ENCODE measurements around the gene OMA1.
A peak's percentile ranks its signal among the peaks of the same experiment; 100 is the strongest.
"Not testable (repeated sequence)": the region's sequence is repeated elsewhere in the genome, so short reads cannot be mapped to it uniquely, and the experiment has no call there.

OMA1 gene

DNA sequence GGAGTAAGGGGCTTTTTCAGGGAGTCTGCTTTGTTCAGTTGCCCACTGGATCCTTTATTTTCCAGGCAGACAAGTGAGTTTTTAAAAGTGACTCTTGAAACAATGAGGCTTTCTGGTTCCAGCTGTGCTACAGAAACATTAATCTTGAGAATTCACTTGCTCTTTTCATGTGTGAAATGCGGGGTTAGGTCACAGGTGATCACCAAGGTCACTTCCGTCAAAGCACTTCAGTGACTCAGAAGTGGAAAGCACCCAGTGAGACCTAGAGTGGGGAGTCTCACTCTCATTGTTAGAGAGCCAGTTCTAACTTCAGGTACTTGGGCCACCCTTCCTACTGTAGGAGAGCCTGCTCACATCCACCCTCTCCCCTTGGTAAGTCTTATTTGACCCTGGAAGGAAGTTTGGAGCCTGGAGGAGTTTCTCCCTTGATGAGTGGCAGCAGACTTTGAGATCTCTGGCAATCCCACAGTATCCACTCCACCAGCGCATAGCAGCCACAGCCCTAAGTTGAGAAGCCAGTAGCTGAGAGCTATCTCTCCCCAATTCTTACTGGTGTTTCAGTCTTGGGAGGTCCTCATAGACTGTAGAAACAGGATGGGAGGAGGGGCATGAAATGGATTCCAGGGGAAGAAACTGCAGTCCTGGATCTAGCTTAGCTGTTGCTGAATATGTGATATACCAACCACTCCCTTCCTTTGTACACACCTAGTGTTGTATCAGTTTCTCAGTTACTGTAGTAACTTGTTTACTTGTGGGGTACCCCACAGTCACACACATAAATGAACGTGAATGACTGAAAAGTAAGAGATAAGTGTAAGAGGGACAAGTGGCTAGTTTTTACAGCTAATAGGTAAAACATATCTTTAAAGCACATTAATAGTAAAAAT lies 27.4 kb upstream of the OMA1 start:
- DNase-seq, result peak; percentile 59

DNA sequence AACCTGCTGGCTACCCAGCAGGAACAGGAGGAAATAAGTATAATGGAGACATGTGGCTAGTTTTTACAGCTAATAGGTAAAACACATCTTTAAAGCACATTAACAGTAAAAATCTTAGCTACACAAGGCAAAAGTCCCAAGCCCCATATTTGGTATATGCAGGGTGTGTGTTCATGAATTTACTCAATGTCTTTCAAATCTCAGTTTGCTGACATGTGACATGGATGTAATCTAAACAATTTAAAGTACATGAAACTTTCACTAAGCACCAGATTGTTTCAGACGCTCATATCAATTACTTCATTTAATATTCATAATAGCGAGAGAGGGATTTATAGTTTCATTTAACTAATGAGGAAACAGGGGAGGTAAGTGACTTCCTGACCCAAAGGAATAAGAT lies 26.6 kb upstream of the OMA1 start:
- DNase-seq, result no peak

DNA sequence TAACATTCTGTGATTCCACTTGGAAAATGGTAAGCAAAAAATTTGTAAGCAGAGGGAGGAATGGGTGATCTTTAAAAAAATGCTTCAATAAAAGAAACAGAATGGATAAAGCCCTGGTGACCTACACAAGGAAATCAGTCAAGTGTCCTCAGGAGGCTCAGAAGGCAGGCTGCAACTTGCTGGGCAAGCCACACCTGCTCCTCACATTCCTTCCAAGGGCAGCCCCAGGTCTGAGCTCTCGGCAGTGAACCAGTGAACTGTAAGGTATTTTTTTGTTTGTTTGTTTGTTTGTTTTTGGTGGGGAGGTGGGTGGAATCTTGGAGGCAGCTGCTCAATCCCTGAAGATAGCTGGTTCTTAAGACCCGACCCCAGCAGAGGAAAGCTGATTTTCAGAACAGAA lies 26.2 kb upstream of the OMA1 start:
- no peak for DNase-seq

DNA sequence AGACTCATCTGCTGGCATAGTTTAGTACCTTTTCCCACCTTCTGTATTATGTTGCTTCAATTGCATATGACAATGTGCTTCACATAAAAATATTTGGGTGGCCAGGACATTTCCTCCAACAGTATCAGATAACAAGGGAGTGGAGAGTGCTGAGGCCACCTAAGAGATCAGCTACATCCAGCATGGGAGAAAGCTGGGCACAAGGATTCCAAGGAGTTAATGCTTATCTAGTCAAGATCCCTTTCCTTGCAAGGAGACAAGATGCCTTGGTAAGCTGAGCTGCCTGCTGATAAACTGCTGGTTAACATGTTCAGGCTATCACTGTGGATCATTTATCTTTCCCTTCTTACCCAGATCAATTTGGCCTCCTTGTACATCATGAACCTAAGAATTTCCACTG lies 25.1 kb upstream of the OMA1 start:
- DNase-seq, result no peak

DNA sequence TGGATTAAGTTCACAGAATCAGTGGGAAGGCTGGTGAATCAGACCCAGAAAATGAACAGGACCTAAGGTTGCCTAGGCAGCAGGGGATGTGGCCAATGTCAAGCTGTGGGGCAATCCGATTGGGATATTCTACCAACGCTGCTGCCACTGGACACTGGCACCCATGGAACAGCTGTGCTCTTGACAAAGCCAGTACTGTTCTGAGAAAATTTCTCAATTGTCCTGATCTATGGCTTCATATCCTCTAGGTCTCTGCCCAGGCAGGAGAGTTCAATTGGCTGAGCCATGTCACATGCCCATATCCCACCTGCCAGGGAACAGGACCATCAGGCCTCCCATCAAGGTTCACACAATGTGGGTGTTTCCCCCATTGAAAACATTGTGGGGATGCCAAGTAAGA lies 24.3 kb upstream of the OMA1 start:
- no peak for DNase-seq

DNA sequence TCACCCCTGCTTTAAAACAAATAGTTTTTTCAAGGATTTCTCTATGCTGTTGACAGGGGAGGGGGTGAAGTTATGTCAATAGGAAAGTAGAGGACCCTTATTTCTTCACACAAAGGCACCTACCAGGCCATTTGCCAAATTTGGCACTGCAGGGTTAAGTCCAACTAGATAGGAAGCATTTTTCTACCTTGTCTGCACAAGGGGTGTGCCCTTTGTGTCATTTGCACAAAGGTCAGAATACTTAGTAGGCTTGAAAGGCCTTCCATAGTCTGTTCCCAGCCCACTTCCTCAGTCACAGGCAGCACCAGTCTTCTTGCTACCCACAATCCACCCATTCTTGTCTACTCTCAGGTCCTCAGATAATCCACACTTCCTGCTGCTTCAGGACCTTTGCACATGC lies 23.6 kb upstream of the OMA1 start:
- no peak for DNase-seq

DNA sequence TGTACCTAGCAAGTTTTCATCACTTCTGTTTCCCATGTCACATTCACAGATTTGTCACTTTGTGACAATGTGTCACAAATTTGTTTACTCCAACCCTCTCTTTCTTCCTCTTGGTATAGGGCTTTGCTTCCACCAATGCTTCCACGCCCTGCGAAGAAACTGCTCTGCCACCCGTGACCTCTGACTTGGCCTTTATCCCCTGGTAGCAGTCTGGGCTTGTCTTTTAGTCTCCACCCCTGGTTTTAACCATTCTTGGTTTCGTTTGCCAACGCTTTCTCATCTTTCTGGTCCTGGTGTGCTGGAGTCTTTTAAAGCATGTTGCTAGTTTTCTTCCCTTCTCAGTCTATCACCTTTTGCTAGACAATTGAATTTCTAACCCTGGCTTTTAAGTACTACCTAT lies 22.4 kb upstream of the OMA1 start:
- no peak for DNase-seq

DNA sequence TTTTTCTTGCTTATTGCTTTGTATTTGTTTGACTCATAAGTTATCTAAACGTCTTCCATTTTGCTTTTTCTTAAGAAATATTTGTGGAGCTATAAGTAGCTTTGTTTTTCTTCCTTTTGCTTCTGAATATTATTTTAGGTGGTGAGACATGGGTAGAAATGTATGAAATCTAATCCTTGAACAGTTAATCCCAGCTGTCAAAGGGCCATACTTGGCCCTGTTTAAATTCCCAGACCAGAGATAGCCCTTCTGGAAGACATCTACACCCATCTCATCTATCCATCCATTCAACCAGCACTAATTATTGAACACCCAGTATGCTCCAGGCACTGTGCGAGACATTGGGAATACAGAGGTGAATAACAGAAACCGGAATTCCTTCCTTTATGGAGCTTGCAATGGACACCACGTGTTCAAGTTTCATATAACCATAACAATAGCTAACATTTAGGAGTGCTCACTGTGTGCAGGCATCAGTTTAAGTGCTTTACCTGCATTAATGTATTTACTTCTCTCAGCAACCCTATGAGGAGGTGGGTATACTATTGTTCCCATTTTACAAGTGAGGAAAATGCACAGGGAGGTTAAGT lies 21.8 kb upstream of the OMA1 start:
- no peak for DNase-seq

DNA sequence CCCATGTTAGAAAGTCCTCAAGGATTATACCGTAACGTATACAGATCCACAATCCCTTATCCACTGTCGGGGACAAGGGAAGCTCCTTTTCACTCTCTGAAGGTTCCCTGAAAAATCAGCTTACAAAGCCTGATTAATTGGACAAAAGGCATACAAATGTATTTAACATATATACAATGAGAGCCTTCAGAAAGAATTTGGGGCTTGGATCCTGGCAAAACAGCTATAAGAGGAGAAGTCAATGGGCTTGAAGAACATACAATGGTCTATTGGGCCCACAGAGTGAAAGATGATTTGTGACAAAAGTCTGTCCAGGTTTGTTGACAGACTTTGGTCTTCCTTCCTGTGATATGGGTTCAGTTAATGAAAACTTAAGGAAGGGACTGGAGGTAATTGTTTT lies 19.8 kb upstream of the OMA1 start:
- DNase-seq, result no peak

DNA sequence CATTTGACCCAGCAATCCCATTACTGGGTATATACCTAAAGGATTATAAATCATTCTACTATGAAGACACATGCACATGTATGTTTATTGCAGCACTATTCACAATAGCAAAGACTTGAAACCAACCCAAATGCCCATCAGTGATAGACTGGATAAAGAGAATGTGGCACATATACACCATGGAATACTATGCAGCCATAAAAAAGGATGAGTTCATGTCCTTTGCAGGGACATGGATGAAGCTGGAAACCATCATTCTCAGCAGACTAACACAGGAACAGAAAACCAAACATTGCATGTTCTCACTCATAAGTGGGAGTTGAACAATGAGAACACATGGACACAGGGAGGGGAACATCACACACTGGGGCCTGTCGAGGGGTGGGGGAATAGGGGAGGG lies 17.2 kb upstream of the OMA1 start:
- not testable (repeated sequence) for DNase-seq

DNA sequence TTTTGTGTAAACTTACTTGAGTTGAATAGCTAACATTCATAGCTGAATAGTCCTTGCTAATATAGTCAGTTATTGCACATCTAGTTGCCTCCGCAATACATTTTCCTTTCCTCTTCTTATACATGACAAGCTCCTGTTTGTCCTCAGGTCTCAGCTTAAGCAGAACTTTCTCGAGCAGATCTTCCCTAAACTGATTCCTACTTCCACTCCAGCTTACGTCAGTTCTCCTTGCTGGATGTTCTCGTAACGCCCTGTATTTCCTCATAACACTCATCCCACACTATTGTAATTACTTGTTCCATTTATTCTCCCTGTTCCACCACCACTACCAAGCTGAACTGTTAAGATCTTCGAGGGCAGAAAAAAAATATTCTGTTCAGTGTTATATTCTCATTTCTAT lies 15.1 kb upstream of the OMA1 start:
- DNase-seq, result no peak

DNA sequence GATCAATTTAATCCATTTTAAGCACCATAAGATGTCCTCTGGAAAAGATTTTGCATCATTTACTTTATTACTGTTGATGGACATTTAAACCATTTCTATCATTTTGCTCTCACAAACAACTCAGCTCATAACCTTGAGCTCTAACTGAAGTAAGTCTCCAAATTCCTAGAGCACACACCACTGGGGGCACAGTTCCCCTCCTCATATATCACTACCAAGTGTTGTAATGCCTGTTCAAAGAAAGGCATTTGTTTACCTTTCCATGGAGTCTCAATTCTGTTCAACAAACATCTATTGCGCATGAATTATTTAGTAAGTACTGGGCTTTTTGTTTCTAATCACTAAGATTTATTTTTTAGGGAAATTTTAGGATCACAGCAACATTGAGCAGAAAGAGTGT lies 8.9 kb upstream of the OMA1 start:
- DNase-seq, result no peak

DNA sequence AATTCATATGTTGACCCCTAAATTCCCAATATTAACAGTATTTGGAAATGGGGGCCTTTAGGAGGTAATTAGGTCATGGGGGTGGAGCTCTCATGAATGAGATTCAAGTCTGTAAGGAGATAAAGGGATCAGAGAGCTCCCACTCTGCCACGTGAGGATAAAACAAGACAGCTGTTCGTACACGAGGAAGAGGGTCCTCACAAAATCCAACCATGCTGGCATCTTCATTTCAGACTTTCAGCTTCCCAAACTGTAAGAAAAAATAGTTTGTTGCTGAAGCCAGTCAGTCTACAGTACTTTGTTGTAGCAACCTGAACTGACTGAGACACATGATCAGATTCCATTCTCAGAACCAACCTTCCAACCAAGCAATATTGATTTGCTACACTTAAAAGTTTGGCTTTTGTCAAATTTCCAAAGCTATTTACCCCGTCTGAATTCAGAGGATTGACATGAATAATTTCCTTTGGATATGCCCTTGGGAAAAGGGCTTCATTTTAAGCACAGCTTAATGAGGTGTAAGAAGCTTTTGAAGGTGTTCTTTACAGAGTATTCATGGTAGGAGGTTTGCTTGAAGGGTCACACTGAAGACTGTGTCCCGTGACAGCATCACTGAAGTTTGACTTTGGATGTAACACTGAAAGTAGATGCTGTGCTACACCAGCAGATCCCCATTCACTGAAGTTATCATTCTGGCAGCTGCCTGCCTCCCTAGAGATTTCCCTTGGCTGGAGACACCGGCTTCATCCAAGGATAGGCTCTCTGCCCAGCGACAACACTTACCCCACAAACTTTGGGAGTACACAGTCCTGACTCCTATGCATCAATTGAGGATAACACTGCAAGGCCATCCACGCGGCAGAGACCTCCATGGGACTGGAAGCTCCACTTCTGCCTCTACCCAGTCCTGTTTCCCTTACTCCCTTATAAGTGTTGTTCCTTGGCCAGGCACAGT lies 4.9 kb upstream of the OMA1 start:
- no peak for DNase-seq

DNA sequence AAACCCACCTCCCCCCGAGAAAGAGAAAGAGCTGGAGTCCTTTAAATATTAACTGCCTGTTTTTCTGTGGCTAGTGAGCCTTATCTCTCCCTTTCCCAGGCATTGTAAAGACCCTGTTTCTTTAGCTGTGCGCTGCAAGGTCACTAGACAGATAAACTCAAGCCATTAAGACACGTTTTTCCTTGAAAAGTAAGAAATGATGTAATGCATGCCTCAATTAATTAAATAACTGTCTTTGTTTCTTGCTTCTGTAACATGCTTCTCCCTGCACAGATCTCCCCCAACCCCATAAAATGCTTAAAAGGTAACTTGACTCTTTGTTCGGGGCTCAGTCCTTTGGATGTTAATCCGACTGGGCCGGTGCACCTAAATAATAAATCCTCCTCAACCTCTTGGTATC lies 2.8 kb upstream of the OMA1 start:
- not testable (repeated sequence) for DNase-seq

DNA sequence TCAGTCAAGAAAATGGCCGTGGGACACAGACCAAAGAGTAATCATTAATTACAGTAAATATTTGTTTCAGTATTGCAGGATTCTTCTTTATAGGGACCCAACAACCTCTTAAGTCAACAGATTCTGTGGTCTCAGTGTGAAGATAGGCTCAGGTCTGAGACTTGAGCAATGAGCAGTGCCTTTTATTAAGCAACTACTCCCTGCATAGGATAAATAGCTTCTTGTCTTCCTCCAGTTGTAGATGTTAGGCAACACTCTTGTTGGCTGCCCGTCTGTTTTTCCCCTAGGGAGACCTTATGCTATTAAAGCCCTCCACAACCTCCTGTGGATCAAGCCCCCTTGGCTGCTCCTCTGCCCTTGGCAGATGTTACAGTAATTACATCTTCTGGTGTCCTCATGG lies 1.8 kb upstream of the OMA1 start:
- DNase-seq, result no peak

DNA sequence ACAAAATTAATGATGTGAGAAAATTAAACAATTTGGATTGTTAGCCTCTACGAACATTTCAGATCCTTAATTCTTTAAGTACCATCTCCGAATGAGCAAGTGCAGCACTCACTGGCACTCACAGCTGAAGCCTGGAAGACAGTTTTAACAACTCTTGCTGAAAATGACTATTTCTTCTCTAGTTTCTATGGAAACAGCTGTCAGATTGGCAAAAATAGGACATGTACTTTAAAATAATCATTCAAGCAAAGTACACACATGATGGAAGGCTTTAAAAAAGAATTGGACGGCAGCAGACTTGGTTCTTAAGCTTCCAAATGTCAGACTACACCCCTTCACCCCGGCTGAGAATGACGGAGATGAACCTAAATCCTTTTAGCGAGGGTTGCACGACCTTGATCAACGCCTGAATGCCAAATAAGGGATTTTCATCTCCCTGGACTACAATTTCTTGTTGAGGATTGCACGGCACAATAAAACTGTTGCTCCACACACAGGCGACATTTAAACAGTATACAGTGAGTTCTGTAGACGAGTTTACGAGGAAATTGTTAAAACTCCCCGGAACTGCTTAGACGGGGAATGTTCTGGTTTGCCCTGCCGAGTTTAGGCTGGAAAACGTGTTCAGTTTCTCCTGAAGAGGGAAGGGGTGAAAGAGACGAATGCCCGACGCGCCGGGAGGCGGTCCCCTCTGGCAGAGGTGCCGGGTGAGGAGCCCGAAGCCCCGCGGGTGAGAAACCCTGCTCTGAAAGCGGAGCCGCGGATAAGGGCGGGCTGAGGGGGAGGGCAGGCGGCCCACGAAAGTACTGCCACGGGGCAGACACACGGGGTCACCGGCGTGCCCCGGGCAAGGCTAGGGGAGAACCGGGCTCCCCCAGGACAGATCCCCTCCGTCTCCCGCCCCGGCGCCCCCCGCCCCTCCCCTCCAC lies 671 bp downstream of the OMA1 start:
- DNase-seq, result peak; percentile 81

DNA sequence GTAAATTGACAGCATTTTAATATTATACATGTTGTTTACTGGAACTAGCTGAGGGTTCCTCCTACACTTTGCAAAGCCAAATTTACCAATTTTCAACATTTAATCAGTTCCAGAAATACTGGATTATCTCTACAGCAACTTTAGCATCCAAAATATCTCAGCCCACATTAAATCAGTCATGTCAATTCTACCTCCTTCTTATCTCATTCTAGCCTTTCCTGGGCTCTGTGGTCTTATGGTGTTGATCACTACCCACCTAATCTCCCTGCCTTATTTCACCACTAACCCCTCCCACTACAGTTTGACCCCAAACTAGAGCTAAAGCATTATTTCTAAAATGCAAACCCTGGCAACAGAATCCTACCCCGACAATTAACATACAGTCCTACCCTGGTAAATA lies 3.3 kb downstream of the OMA1 start:
- no peak for DNase-seq

DNA sequence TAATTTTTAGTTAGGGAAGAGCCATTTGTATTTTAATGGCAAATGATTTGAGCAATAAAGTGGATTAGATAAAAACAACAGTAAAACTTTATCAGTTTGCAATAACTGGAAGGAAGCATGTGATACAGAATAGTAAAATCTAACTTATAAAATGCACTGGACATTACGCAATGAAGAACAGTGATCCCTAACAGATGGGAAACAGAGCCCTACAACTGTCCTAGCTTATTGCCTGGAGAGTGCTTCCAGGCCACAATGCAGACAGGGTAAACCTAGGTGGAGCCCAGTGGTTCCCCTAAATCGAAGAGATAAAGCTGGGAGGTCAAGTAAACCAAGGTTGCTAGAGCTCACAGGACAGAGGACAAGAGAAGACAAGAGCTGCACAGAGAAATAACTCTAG lies 7.0 kb downstream of the OMA1 start:
- DNase-seq, result no peak

DNA sequence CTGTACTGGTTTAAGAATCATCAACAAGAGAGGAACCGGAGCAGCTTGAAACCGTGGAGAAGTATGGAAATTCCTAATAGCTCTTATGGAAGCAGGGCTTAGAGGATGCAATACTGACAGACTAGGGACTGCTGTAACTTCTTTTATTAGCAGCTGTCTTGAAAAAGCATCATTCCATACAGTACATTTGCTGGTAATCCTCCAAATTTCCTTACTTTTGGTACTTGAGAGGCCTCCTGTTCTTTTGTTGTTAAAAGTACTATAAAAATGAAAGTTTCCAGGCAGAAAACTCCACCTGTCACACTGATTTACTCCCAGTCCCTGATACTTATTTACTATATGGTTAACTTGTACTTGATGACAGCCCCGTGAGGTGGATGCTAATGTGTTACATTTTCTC lies 7.7 kb downstream of the OMA1 start:
- no peak for DNase-seq

DNA sequence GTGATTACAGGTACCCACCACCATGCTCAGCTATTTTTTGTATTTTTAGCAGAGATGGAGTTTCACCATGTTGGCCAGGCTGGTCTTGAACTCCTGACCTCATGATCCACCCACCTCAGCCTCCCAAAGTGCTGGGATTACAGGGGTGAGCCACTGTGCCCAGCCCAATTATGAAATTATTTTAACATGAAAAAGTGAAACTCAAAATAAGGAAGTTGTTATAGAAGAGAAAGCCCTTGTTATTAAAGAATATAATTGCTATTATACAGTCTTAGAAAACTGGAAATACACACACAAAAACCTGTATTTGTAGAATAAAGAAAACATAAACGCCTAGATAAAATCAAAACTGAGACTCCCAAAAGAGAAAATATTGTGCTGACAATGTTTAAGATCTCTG lies 14.7 kb downstream of the OMA1 start:
- DNase-seq, result not testable (repeated sequence)

DNA sequence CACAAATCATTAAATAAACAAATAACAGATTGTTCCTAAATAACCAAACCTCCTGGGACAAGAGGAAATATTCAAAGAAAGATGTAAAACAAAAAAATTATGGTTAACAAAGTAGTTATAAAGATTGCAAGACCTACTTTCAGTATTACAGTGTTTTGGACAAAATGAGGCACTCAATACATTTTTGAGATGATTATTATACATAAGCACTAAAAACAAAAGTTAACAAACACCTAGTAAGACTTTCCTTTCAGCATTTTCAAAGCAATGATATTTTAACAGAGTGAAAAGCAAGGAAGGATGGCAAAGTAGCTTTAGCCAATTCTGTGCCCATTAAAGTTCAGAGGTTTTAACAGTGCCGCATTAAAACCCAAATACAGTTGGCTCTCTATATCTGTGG lies 17.2 kb downstream of the OMA1 start:
- DNase-seq, result no peak

DNA sequence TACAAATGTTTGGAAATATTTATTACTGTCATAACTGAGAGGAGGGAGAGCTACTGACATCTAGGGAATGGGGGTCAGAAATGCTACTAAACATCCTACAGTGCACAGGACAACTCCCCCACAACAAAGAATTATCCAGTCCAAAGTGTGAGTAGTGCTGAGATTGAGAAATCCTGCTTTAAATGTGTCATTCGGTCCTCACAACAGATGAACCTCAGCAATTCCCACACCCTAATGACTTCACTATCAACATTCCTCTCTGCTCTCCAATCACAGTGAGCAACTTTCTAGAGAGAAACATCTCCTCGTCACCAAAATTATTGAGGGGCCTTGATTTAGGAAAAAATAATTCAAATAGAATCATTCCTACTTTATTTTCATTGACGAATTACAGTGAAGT lies 18.0 kb downstream of the OMA1 start:
- DNase-seq, result no peak
